Adipocyte (in vitro differentiated cells): ENCODE data around the gene LAMP1.
"Not testable (repeated sequence)": the region's sequence is repeated elsewhere in the genome, so short reads cannot be mapped to it uniquely, and the experiment has no call there.

Experiments used
- DNase-seq: peaks from one replicate; pipeline ENCODE4 v3.0.0-alpha.2; 2015; ENCODE audit warnings: low read depth
- H3K27me3 ChIP-seq: replicated peaks from 2 replicates; pipeline ENCODE4 v1.7.0; 2013; ENCODE audit warnings: mild to moderate bottlenecking, low read length, moderate library complexity; ENCODE audit not compliant: control insufficient read depth, insufficient read depth
- H3K36me3 ChIP-seq: 2 replicates; pipeline ENCODE4 v1.7.0; 2013; ENCODE audit warnings: low read length, mild to moderate bottlenecking, moderate library complexity; ENCODE audit not compliant: control insufficient read depth, insufficient read depth, severe bottlenecking
- H3K4me1 ChIP-seq: 2 replicates; pipeline ENCODE4 v1.7.0; 2013; ENCODE audit warnings: mild to moderate bottlenecking, low read length, moderate library complexity; ENCODE audit not compliant: control insufficient read depth, insufficient read depth
- H3K4me3 ChIP-seq: 2 replicates; pipeline ENCODE4 v1.7.0; 2013; ENCODE audit warnings: mild to moderate bottlenecking, low read length, moderate library complexity
- H3K9ac ChIP-seq: 2 replicates; pipeline ENCODE4 v1.7.0; 2013; ENCODE audit warnings: mild to moderate bottlenecking, low read length, moderate library complexity
- H3K9me3 ChIP-seq: 2 replicates; pipeline ENCODE4 v1.7.0; 2013; ENCODE audit warnings: mild to moderate bottlenecking, low read length, moderate library complexity; ENCODE audit not compliant: control insufficient read depth

LAMP1 gene

GRCh38 chr13:113358653-113359190 lies 61.7 kb downstream of the LAMP1 start:
- no peaks in the 10 kb centered on the region for H3K27me3 ChIP-seq
- no peaks in the 10 kb centered on the region for H3K9me3 ChIP-seq
- H3K4me3 ChIP-seq = no peak overlapping the region
- H3K4me1 ChIP-seq = no peaks in the 10 kb centered on the region
- no peak for DNase-seq
- no peaks in the 10 kb centered on the region for H3K36me3 ChIP-seq
- no peak overlapping the region for H3K9ac ChIP-seq

- Histone ChIP-seq H3K36me3 (no peaks in the 10 kb centered on the region), H3K4me3 (no peak overlapping the region), H3K9me3 (no peaks in the 10 kb centered on the region), H3K4me1 (peaks cover under 1% of the 10 kb centered on the region), H3K27me3 (no peaks in the 10 kb centered on the region), H3K9ac (no peak overlapping the region)
- no peak for DNase-seq
These were observed 62.5 kb downstream of the LAMP1 start for GRCh38 chr13:113359571-113359970.

- Histone ChIP-seq H3K4me1 (peaks cover 6% of the 10 kb centered on the region), H3K9ac (no peak overlapping the region), H3K9me3 (no peaks in the 10 kb centered on the region), H3K27me3 (no peaks in the 10 kb centered on the region), H3K4me3 (no peak overlapping the region), H3K36me3 (no peaks in the 10 kb centered on the region)
- DNase-seq = no peak
These were observed 63.4 kb downstream of the LAMP1 start for GRCh38 chr13:113360446-113360845.

DNA sequence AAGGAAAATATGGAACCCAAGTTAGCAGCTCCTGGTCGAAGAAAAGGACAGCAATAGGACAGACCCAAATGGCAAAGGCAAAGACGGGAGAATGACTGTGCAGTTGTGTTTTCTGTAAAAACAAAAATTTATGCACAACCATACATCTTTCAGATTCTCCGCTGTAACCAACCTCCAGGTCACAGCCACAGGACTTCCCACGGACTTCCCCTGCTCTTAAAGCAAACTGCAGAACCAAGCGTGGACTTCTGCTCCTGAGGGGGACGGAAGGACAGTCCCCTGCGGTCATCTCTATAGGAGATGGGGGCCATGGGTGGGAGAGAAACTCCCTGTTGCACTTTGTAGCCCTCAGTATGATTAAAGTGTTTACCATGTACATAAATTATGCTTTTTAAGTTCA lies 64.4 kb downstream of the LAMP1 start:
- no peaks in the 10 kb centered on the region for H3K36me3 ChIP-seq
- no peak for DNase-seq
- H3K27me3 ChIP-seq = no peaks in the 10 kb centered on the region
- no peak overlapping the region for H3K4me3 ChIP-seq
- H3K4me1 ChIP-seq = peaks cover 6% of the 10 kb centered on the region
- H3K9ac ChIP-seq = no peak overlapping the region
- no peaks in the 10 kb centered on the region for H3K9me3 ChIP-seq

GRCh38 chr13:113364311-113364889 lies 67.4 kb downstream of the LAMP1 start:
- no peaks in the 10 kb centered on the region for H3K9me3 ChIP-seq
- peak overlapping the region; percentile 75 for H3K9ac ChIP-seq
- DNase-seq = no peak
- H3K4me3 ChIP-seq = peak overlapping the region; percentile 68
- no peaks in the 10 kb centered on the region for H3K27me3 ChIP-seq
- H3K36me3 ChIP-seq = no peaks in the 10 kb centered on the region
- H3K4me1 ChIP-seq = peaks cover 6% of the 10 kb centered on the region

DNA sequence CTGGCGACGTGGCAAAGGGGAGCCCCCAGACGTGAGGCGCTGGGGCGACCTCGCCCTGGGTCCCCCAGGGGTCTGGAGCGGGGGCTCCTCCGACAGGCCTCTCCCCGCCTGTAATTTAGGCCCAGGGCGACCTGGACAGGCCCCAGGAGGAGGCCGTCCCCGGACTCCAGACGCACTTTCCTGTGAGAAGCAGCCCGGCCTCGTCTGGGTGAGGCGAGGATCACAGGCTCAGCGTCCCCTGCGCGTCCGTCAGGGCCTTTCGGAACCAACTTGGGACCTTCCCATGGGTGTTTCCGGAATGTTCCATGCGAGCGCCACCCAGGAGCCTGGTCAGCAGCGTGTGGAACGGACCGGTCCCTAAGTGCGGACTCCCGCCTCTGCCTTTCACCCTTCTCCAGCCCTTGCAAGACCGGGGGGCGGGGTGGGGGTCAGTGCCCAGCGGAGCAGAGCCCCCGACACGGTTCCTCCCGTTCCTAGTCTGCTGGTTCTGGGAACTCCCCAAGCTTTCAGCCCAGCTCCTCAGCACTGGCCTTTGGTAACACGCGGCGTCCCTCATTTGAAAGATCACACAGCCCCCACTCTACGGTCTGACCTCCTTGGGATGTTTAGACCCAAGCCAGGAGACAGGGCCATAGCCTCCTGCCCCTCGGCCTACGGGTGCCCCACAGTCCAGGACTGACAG lies 68.0 kb downstream of the LAMP1 start:
- DNase-seq = no peak
- no peaks in the 10 kb centered on the region for H3K9me3 ChIP-seq
- no peaks in the 10 kb centered on the region for H3K36me3 ChIP-seq
- H3K9ac ChIP-seq = peak overlapping the region; percentile 75
- H3K27me3 ChIP-seq = no peaks in the 10 kb centered on the region
- H3K4me3 ChIP-seq = peak overlapping the region; percentile 68
- peaks cover 6% of the 10 kb centered on the region for H3K4me1 ChIP-seq

DNA sequence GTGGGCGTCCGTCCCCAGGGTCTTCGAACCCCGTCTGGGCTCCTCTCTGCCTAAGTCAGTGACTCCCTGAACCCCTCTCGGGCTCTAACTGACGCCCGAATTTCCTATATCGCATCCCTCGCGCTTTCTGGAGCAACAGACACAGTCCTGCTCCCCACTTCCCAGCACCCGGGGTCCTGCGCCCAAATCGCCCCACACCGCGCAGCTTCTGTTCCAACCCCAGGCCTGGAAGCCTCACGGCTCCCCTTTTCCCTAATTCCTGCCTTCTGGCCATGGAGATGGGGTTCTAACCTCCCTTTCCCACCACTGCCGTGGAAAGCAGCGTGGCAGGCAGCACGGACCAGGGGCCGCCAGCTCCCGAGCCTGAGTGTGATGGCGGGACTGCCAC lies 68.5 kb downstream of the LAMP1 start:
- Histone ChIP-seq H3K9me3 (no peaks in the 10 kb centered on the region), H3K27me3 (no peaks in the 10 kb centered on the region), H3K36me3 (no peaks in the 10 kb centered on the region), H3K9ac (no peak overlapping the region), H3K4me3 (no peak overlapping the region), H3K4me1 (peaks cover 6% of the 10 kb centered on the region)
- no peak for DNase-seq

DNA sequence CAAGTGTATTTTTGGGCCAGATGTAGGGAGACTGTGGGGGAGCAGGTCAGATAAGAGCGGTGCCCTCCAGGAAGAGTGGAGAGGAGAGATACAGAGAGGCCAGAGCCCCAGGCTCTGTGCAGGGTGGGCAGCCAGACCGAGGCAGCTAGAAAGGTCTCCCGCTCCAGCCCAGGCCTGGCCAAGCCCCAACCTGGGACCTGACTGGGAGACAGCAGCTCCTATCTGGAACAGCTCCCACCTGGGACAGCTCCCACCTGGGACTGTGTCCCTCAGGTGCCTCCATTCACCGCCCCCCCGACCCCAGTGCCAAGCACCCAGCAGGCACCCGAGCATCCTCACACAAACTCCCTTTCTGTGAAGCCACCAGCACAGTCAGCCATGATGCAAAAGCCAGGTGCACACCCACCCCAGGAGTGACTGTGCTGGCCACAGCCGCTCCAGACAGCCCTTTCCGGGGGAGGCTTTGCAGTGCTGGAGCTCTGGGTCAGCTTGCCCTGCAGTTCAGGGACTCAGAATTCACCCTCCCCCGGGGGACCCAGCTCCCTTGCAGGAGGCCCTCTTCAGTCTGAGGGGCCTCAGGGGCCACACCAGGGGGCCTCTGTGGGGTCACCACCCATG lies 69.0 kb downstream of the LAMP1 start:
- Histone ChIP-seq H3K27me3 (no peaks in the 10 kb centered on the region), H3K4me1 (peaks cover 6% of the 10 kb centered on the region), H3K9me3 (no peaks in the 10 kb centered on the region), H3K4me3 (no peak overlapping the region), H3K9ac (no peak overlapping the region), H3K36me3 (no peaks in the 10 kb centered on the region)
- no peak for DNase-seq

DNA sequence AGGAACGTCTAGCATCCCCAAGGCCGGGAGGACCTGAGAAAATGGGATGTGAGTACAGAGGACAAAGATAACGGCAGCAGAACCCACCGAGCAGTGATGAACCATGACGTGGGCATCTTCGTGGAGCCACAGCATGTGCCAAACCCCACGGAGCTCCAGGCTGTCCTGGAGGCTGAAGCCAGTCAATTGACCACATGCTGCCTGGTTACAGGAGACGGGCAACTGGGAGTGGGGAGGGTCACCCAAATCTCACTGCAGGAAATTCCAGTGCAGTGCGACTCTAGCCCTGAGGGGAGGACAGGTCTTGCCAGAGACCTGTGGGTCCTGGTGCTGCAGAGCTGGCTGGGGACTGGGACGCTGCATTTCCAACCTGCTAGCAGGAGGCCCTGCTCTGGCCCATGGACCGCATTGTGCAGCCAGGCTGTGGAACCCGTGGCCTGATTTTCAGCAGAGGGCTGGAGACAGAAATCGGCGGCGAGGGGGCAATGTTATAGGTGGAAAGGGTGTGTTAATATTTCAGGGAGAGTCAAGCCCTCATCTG lies 70.1 kb downstream of the LAMP1 start:
- Histone ChIP-seq H3K9ac (no peak overlapping the region), H3K27me3 (no peaks in the 10 kb centered on the region), H3K9me3 (no peaks in the 10 kb centered on the region), H3K36me3 (no peaks in the 10 kb centered on the region), H3K4me3 (no peak overlapping the region), H3K4me1 (peaks cover 6% of the 10 kb centered on the region)
- no peak for DNase-seq

- no peaks in the 10 kb centered on the region for H3K36me3 ChIP-seq
- no peak overlapping the region for H3K4me3 ChIP-seq
- DNase-seq = no peak
- no peaks in the 10 kb centered on the region for H3K27me3 ChIP-seq
- H3K9ac ChIP-seq = no peak overlapping the region
- peaks cover 6% of the 10 kb centered on the region for H3K4me1 ChIP-seq
- no peaks in the 10 kb centered on the region for H3K9me3 ChIP-seq
These were observed 70.7 kb downstream of the LAMP1 start for GRCh38 chr13:113367771-113368170.

DNA sequence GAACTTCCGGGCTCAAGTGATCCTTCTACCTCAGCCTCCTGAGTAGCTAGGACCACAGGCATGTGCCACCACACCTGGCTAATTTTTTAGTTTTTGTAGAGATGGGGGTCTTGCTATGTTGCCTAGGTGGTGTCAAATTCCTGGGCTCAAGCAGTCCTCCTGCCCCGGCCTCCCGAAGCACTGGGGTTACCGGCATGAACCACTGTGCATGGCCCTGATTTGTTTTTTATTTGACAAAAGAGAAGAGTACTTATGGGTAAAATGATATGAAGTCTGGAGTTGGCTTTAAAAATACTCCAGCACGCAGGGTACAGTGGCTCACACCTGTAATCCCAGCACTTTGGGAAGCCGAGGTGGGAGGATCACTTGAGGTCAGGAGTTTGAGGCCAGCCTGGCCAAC lies 71.3 kb downstream of the LAMP1 start:
- not testable (repeated sequence) for H3K4me3 ChIP-seq, H3K4me1 ChIP-seq, H3K27me3 ChIP-seq, H3K36me3 ChIP-seq, H3K9me3 ChIP-seq, H3K9ac ChIP-seq, DNase-seq
